GM12878 (cell line): ENCODE results near the gene POU2F1. TPM values are rescaled to one million over a fixed set of nuclear protein-coding genes. Genes with fewer than 3 reads are reported as not detected.

ENCODE experiments used
- ATAC-seq: fragments of 200-7000 bp; cut with Tn5 transposase; 3 replicates; pipeline ENCODE4 v1.9.1; 2020; ENCODE audit warnings: mild to moderate bottlenecking, moderate library complexity
- BruUV-seq: library from RNA; stranded (reverse); fragments of 400-500 nt; replicated peaks from 2 replicates; lab custom pipeline; 2021; lab: Mats Ljungman, UMichigan
- CTCF ChIA-PET: fragments of 300-600 bp; sonication (Branson Sonifier 250); formaldehyde crosslinking; extraction: SDS; loops from one replicate; lab custom pipeline; 2021; ENCODE audit warnings: inconsistent platforms; lab: Yijun Ruan, JAX
- POLR2A ChIA-PET: fragments of 350-600 bp; formaldehyde crosslinking; extraction: SDS; loops from one replicate; lab custom pipeline; 2021; ENCODE audit warnings: inconsistent platforms; lab: Charles Lee
- RAD21 ChIA-PET: fragments of 300-600 bp; sonication (Branson Sonifier 250); formaldehyde crosslinking; loops from one replicate; lab custom pipeline; 2023; ENCODE audit warnings: antibody characterized with exemption; ENCODE audit not compliant: unreplicated experiment; lab: Charles Lee
- SMC1A ChIA-PET: fragments of 300-600 bp; sonication (Branson Sonifier 250); formaldehyde crosslinking; loops from one replicate; lab custom pipeline; 2023; ENCODE audit not compliant: unreplicated experiment, uncharacterized antibody; lab: Charles Lee
- DNase-seq: peaks from one replicate; pipeline ENCODE4 v3.0.0-alpha.2; 2011; ENCODE audit warnings: low read depth, low spot score
- FAIRE-seq: peaks from 3 replicates; lab custom pipeline; 2011; peaks lifted over from hg19 to GRCh38; lab: Jason Lieb, UNC
- H2AFZ ChIP-seq: 2 replicates; pipeline ENCODE4 v1.6.0; 2011; ENCODE audit warnings: low read depth, low read length, control low read depth; ENCODE audit not compliant: control insufficient read depth
- H3K27ac ChIP-seq: 2 replicates; pipeline ENCODE4 v1.5.1; 2011; ENCODE audit warnings: control low read depth; ENCODE audit not compliant: control insufficient read depth, insufficient read depth
- H3K27me3 ChIP-seq, 2 experiments: replicated peaks in 1 of 2; 2 replicates each; pipeline versions ENCODE4 v1.6.0 to v1.6.1; 2011; ENCODE audit warnings: low read length in 1 of 2; ENCODE audit not compliant: control insufficient read depth in 2 of 2, insufficient read depth in 2 of 2
- H3K36me3 ChIP-seq, 2 experiments: 2 replicates each; pipeline ENCODE4 v1.5.1; 2011; ENCODE audit warnings: low read length in 1 of 2; ENCODE audit not compliant: control insufficient read depth in 2 of 2, insufficient read depth in 2 of 2
- H3K4me1 ChIP-seq: 2 replicates; pipeline ENCODE4 v1.6.1; 2011; ENCODE audit warnings: mild to moderate bottlenecking, low read length, moderate library complexity, mixed read lengths; ENCODE audit not compliant: control insufficient read depth, insufficient read depth
- H3K4me2 ChIP-seq: 2 replicates; pipeline ENCODE4 v1.6.0; 2011; ENCODE audit warnings: control low read depth; ENCODE audit not compliant: control insufficient read depth, insufficient read depth
- H3K4me3 ChIP-seq: fragments of 200-600 bp; sonication (generic); 2 replicates; pipeline ENCODE4 v1.5.1; 2016
- H3K79me2 ChIP-seq: 2 replicates; pipeline ENCODE4 v1.6.0; 2011; ENCODE audit warnings: low read length; ENCODE audit not compliant: control insufficient read depth, insufficient read depth
- H3K9ac ChIP-seq: 2 replicates; pipeline ENCODE4 v1.8.0; 2011; ENCODE audit warnings: low read length, control low read depth, mixed read lengths; ENCODE audit not compliant: control insufficient read depth, insufficient read depth
- H3K9me3 ChIP-seq: replicated peaks from 3 replicates; pipeline ENCODE4 v1.5.1; 2011; ENCODE audit warnings: mild to moderate bottlenecking, low read length; ENCODE audit not compliant: control insufficient read depth, insufficient read depth
- H4K20me1 ChIP-seq: 2 replicates; pipeline ENCODE4 v1.6.0; 2011; ENCODE audit not compliant: control insufficient read depth, insufficient read depth
- FOXM1 ChIP-seq: IDR thresholded peaks from 2 replicates; pipeline ENCODE4 v1.6.1; 2012; ENCODE audit warnings: low read depth, mild to moderate bottlenecking, inconsistent platforms, low read length, moderate library complexity
- HSF1 ChIP-seq: fragments of 150-350 bp; IDR thresholded peaks from 2 replicates; pipeline ENCODE4 v1.6.1; 2014; ENCODE audit warnings: mild to moderate bottlenecking, low read depth, low read length
- MEF2A ChIP-seq: IDR thresholded peaks from 2 replicates; pipeline ENCODE4 v1.6.1; 2011; ENCODE audit warnings: low read depth, mild to moderate bottlenecking, low read length, moderate library complexity; ENCODE audit not compliant: insufficient read depth
- NR2C2 ChIP-seq: IDR thresholded peaks from 2 replicates; pipeline ENCODE4 v1.6.1; 2011; ENCODE audit warnings: borderline replicate concordance, low read depth; ENCODE audit not compliant: control insufficient read depth, insufficient read length
- TCF12 ChIP-seq: IDR thresholded peaks from 2 replicates; pipeline ENCODE4 v1.6.1; 2011; ENCODE audit warnings: low read depth, mild to moderate bottlenecking, low read length
- TCF7 ChIP-seq: IDR thresholded peaks from 2 replicates; pipeline ENCODE4 v1.6.1; 2014; ENCODE audit warnings: antibody characterized with exemption, borderline replicate concordance
- ZBTB4 ChIP-seq: fragments of 450-650 bp; formaldehyde crosslinking; IDR thresholded peaks from 2 replicates; pipeline ENCODE4 v1.4.0; 2022; ENCODE audit warnings: mild to moderate bottlenecking, moderate library complexity
- ZNF207 ChIP-seq: fragments of 450-650 bp; IDR thresholded peaks from 2 replicates; pipeline ENCODE4 v1.6.1; 2014; ENCODE audit warnings: antibody characterized with exemption, mild to moderate bottlenecking, borderline replicate concordance
- ZNF217 ChIP-seq: fragments of 450-650 bp; IDR thresholded peaks from 2 replicates; pipeline ENCODE4 v1.6.1; 2017; ENCODE audit warnings: antibody characterized with exemption, mild to moderate bottlenecking
- WGBS: methylation state at CpG from one replicate; pipeline ENCODE4 v1.1.6; 2016; ENCODE audit warnings: low lambda C conversion rate; ENCODE audit not compliant: insufficient replicate concordance, insufficient coverage; ENCODE audit errors: missing lambda C conversion rate; 5-methylcytosine and 5-hydroxymethylcytosine counted together
- in situ Hi-C: fragments of 300-500 bp; cut with MboI; formaldehyde crosslinking; loops from 9 replicates; pipeline ENCODE4 v1.14.3; 2018; ENCODE audit warnings: mixed read lengths
- intact Hi-C: fragments of 100-400 bp; cut with micrococcal nuclease; formaldehyde crosslinking; loops from one replicate; pipeline ENCODE4 v1.14.2; 2022; ENCODE audit not compliant: unreplicated experiment
- polyA plus RNA-seq, 11 experiments: library from polyadenylated mRNA; depleted of rRNA in 4 of 11; unstranded in 6 of 11; stranded (reverse) in 5 of 11; fragments of >200 nt; fragmentation: Nextera tagmentation in 4 of 11; fragmentation: Illumina TruSeq in 1 of 11; extraction: Ambion mirVana in 4 of 11; extraction: Trizol in 1 of 11; gene quantifications; 1 replicate in 1 of 11; 2 replicates in 10 of 11; pipeline versions ENCODE4 v1.2.1 to v1.2.3, GENCODE V29; 2011 to 2016; ENCODE audit warnings: inconsistent platforms in 2 of 11, missing spikeins in 2 of 11, low read depth in 1 of 11
- total RNA-seq, 4 experiments: library from RNA; depleted of rRNA in 3 of 4; stranded (reverse); fragments of >200 nt in 3 of 4; fragmentation: Illumina TruSeq in 1 of 4; extraction: Trizol in 1 of 4; gene quantifications; 2 replicates each; pipeline versions ENCODE4 v1.2.1 to v1.2.3, GENCODE V29; 2013 to 2021
- TF ChIP-seq, protein P1 (sequence below): IDR thresholded peaks from 2 replicates; pipeline ENCODE4 v1.6.1; 2011; ENCODE audit warnings: low read depth, mild to moderate bottlenecking, low read length, moderate library complexity, borderline replicate concordance; ENCODE audit errors: extremely low read depth
- TF ChIP-seq, protein P2 (sequence below): fragments of 450-650 bp; IDR thresholded peaks from 2 replicates; pipeline ENCODE4 v1.6.1; 2017; ENCODE audit warnings: mild to moderate bottlenecking, moderate library complexity

Gene POU2F1
- total and polyA plus RNA-seq, 10 of the 15 experiments (the other 5 are each of a cell fraction or from before 2014, with no cell fraction given) = 2.5 to 21.7 (median 12.5) TPM

DNA sequence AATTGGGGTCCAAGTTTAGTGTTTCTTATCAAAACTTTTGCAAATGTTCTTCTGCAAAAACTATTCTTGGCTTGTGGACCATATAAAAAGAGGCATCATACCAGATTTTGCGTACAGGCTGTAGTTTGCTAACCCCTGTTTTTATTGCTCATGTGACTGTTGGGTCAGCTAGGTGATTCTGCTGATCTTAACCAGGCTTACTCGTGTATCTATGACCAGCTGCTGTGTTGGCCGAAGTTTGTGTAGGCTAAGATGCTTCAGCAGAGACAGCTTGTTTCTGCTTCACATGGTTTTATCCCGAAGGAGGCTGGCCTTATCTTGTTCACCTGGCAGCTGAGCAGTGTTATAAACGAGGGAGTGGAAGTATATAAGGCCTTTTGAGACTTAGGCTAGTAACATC, 38.2 kb downstream of the POU2F1 start:
- H3K79me2 ChIP-seq = peaks cover 28% of the 10 kb centered on the region
- H3K27ac ChIP-seq = no peak overlapping the region
- TF ChIP-seq ZNF207 (no peak), ZBTB4 (CRISPR knock-in tag) (no peak), NR2C2 (no peak), HSF1 (no peak), FOXM1 (no peak), MEF2A (no peak), TCF12 (no peak), ZNF217 (no peak), TCF7 (no peak)
- TF ChIP-seq, protein P1, sequence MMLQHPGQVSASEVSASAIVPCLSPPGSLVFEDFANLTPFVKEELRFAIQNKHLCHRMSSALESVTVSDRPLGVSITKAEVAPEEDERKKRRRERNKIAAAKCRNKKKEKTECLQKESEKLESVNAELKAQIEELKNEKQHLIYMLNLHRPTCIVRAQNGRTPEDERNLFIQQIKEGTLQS = no peak
- TF ChIP-seq, protein P2, sequence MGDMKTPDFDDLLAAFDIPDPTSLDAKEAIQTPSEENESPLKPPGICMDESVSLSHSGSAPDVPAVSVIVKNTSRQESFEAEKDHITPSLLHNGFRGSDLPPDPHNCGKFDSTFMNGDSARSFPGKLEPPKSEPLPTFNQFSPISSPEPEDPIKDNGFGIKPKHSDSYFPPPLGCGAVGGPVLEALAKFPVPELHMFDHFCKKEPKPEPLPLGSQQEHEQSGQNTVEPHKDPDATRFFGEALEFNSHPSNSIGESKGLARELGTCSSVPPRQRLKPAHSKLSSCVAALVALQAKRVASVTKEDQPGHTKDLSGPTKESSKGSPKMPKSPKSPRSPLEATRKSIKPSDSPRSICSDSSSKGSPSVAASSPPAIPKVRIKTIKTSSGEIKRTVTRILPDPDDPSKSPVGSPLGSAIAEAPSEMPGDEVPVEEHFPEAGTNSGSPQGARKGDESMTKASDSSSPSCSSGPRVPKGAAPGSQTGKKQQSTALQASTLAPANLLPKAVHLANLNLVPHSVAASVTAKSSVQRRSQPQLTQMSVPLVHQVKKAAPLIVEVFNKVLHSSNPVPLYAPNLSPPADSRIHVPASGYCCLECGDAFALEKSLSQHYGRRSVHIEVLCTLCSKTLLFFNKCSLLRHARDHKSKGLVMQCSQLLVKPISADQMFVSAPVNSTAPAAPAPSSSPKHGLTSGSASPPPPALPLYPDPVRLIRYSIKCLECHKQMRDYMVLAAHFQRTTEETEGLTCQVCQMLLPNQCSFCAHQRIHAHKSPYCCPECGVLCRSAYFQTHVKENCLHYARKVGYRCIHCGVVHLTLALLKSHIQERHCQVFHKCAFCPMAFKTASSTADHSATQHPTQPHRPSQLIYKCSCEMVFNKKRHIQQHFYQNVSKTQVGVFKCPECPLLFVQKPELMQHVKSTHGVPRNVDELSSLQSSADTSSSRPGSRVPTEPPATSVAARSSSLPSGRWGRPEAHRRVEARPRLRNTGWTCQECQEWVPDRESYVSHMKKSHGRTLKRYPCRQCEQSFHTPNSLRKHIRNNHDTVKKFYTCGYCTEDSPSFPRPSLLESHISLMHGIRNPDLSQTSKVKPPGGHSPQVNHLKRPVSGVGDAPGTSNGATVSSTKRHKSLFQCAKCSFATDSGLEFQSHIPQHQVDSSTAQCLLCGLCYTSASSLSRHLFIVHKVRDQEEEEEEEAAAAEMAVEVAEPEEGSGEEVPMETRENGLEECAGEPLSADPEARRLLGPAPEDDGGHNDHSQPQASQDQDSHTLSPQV = no peak

More for the DNA sequence above, 38.2 kb downstream of the POU2F1 start:
- Histone ChIP-seq H3K4me1 (peaks cover 5% of the 10 kb centered on the region; the same call in 1 of the 2 replicates), H3K27me3 (no peaks in the 10 kb centered on the region), H3K4me2 (no peak overlapping the region), H4K20me1 (no peaks in the 10 kb centered on the region), H3K36me3 (no peaks in the 10 kb centered on the region), H3K4me3 (no peak overlapping the region), H3K9ac (no peak overlapping the region), H3K9me3 (no peaks in the 10 kb centered on the region), H2AFZ (no peak overlapping the region)
- in situ Hi-C loops (no loop called here), intact Hi-C loops (no loop called here)
- BruUV-seq = no TSS peak
- SMC1A ChIA-PET = interaction anchor here (0.7 to 2.5 kb wide), 5 partner anchors 9 to 183 kb away, joined by 3 to 12 read pairs (median 3); no protein-coding TSS in a partner anchor
- FAIRE-seq (no peak), DNase-seq (no peak), ATAC-seq (no peak)
- WGBS = 73% methylated on average over 5 of the region's 5 CpGs
- CTCF ChIA-PET = interaction anchor here (3.4 kb wide), 1 partner anchor 9 kb away, joined by 16 read pairs; no protein-coding TSS in a partner anchor
- POLR2A ChIA-PET = interaction anchor here (0.6 kb wide), 1 partner anchor 39 kb away, joined by 3 read pairs; no protein-coding TSS in a partner anchor
- RAD21 ChIA-PET = interaction anchor here (0.9 to 1.6 kb wide), 4 partner anchors 10 to 275 kb away, joined by 3 to 5 read pairs (median 3); partner anchors contain the start of gene POU2F1
